Small intestine (tissue), 7 donors: ENCODE measurements around the gene VPS33B. TPM values are rescaled to one million over a fixed set of nuclear protein-coding genes. Genes with fewer than 3 reads are reported as not detected.

Source experiments
- DNase-seq, 2 donors: peaks; one replicate each; pipeline versions ENCODE4 v3.0.0 to v3.0.0-alpha.2; 2013
- FAIRE-seq: peaks from 2 replicates; lab custom pipeline; 2012; peaks lifted over from hg19 to GRCh38; lab: Jason Lieb, UNC
- H3K27ac ChIP-seq, 3 donors: one replicate each; pipeline ENCODE4 v1.5.1; 2013; ENCODE audit warnings: low read length in 2 of 3, mild to moderate bottlenecking in 2 of 3, control low read depth in 1 of 3, inconsistent platforms in 1 of 3, low read depth in 1 of 3, moderate library complexity in 1 of 3
- H3K27me3 ChIP-seq, 3 donors: one replicate each; pipeline ENCODE4 v1.6.1; 2013; ENCODE audit warnings: low read length in 3 of 3, inconsistent platforms in 1 of 3; ENCODE audit not compliant: control insufficient read depth in 3 of 3, insufficient read depth in 3 of 3
- H3K36me3 ChIP-seq, 3 donors: one replicate each; pipeline ENCODE4 v1.6.1; 2013; ENCODE audit warnings: low read length in 3 of 3, inconsistent platforms in 1 of 3, low read depth in 1 of 3, mild to moderate bottlenecking in 1 of 3, moderate library complexity in 1 of 3; ENCODE audit not compliant: control insufficient read depth in 3 of 3, insufficient read depth in 2 of 3
- H3K4me1 ChIP-seq, 3 donors: one replicate each; pipeline ENCODE4 v1.6.1; 2013; ENCODE audit warnings: low read length in 2 of 3, inconsistent platforms in 1 of 3, low read depth in 1 of 3, mild to moderate bottlenecking in 1 of 3, moderate library complexity in 1 of 3; ENCODE audit not compliant: control insufficient read depth in 3 of 3, insufficient read depth in 2 of 3
- H3K4me3 ChIP-seq, 3 donors: one replicate each; pipeline ENCODE4 v1.5.1; 2013; ENCODE audit warnings: low read length in 3 of 3, control low read depth in 1 of 3, inconsistent platforms in 1 of 3, low read depth in 1 of 3, mild to moderate bottlenecking in 1 of 3, moderate library complexity in 1 of 3
- H3K9me3 ChIP-seq, 2 donors: one replicate each; pipeline ENCODE4 v1.6.1; 2013; ENCODE audit warnings: low read depth in 1 of 2, low read length in 1 of 2; ENCODE audit not compliant: control insufficient read depth in 2 of 2, insufficient read depth in 1 of 2
- WGBS, 3 donors: extraction: QIAGEN DNeasy Blood & Tissue Kit; methylation state at CpG; one replicate each; pipeline ENCODE4 v1.1.7; 2013; 5-methylcytosine and 5-hydroxymethylcytosine counted together
- polyA plus RNA-seq, 4 donors: library from polyadenylated mRNA; stranded (reverse) in 3 of 4; unstranded in 1 of 4; fragments of 200-250 nt in 3 of 4; fragments of 120-200 nt in 1 of 4; gene quantifications; one replicate each; pipeline versions ENCODE4 v1.2.1 to v1.2.3, GENCODE V29; 2013
- donor health status: healthy with polysubstance abuse.
- donor health status: control.
- donor health status: control.
- donor health status: Bipolar disorder and iron deficiency.
- donor health status: healthy.

The VPS33B gene
- polyA plus RNA-seq, 4 donors, result 10.7 to 18.6 (median 16.5) TPM

DNA sequence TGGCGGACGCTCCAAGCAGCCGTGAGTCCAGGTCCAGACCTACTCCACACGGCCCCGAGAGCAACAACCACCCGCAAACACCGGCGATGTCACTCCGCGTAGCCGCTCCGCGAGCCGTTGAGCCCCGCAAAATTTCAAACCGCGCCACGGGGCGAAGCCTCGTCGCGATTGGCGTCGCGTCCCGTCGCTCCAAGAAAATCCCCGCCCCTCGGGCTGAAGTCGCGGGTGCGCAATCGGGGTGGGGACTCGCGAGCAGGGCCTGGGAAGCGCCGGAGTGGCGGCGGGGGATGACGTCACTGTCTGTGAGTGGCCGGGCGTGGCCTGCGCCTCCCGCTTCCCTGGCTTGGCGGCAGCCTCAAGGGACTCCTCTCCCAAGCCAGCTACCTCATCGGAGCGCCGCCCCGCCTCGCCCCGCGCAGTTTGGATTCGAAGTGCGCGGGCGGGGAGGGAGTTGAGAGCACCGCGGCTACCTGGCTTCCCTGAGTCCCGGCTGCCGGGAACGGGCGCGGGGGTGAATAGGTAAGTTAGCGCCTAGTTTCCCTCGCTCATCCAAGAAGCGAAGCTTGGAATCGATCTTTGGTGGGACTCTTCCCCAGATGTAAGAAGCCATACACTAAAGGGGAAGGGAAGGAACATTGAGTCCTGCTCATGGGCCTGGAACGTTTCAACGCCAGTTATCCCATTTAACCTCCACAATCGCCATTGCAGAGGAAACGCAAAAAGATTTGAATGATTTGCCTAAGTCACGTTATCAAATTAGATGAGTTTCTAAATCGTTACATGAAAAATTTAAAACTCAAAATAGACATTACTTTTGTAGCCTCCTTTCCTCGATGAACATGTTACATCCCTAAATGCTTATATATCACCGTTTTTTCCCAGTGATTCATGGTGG is 27.7 kb downstream of the VPS33B start, which contains the start of gene PRC1:
TSS of gene PRC1 (minus strand) at position 119 of the 895 bp plus-strand sequence. CDS start at position 1, 118 bp downstream.
- H3K4me1 ChIP-seq, result no peaks in the 10 kb centered on the region
- H3K27ac ChIP-seq, result peak within 1 kb of the TSS; percentile 71 to 94 (median 89)
- DNase-seq (peak; percentile 99 to 100), FAIRE-seq (no peak)
- no peaks in the 10 kb centered on the region for H3K27me3 ChIP-seq
- WGBS, 3 donors, result 0 to 1% (median 1%) methylated on average over 63 to 75 of the region's 75 CpGs
- H3K36me3 ChIP-seq, result peaks cover 2 to 17% (median 6%) of the 10 kb centered on the region in 3 donors
- peak within 1 kb of the TSS; percentile 91 to 99 (median 97) for H3K4me3 ChIP-seq
- H3K9me3 ChIP-seq, result no peaks in the 10 kb centered on the region

GRCh38 chr15:90994059-90994416 is 28.4 kb downstream of the VPS33B start:
- no peaks in the 10 kb centered on the region for H3K4me1 ChIP-seq
- H3K36me3 ChIP-seq, result peaks cover 2 to 11% (median 5%) of the 10 kb centered on the region in 3 donors
- WGBS, 3 donors, result 0 to 1% (median 0%) methylated on average over 18 to 50 of the region's 50 CpGs
- no peaks in the 10 kb centered on the region for H3K27me3 ChIP-seq
- peak overlapping the region; percentile 91 to 99 (median 97) for H3K4me3 ChIP-seq
- FAIRE-seq (no peak), DNase-seq (no peak)
- peak overlapping the region; percentile 66 to 94 (median 82) for H3K27ac ChIP-seq
- H3K9me3 ChIP-seq, result no peaks in the 10 kb centered on the region

GRCh38 chr15:90991587-90992285 is 30.7 kb downstream of the VPS33B start:
- no peaks in the 10 kb centered on the region for H3K27me3 ChIP-seq
- DNase-seq (peak in 1 of 2 donors; percentile 11), FAIRE-seq (no peak)
- no peaks in the 10 kb centered on the region for H3K9me3 ChIP-seq
- H3K36me3 ChIP-seq, result peaks cover 0 to 3% (median 0%) of the 10 kb centered on the region in 3 donors
- no peak overlapping the region for H3K4me3 ChIP-seq
- no peak overlapping the region for H3K27ac ChIP-seq
- peaks cover 0 to 9% (median 5%) of the 10 kb centered on the region in 3 donors for H3K4me1 ChIP-seq
- 86 to 92% (median 86%) methylated on average over 6 of the region's 6 CpGs for whole genome bisulfite sequencing, 3 donors

DNA sequence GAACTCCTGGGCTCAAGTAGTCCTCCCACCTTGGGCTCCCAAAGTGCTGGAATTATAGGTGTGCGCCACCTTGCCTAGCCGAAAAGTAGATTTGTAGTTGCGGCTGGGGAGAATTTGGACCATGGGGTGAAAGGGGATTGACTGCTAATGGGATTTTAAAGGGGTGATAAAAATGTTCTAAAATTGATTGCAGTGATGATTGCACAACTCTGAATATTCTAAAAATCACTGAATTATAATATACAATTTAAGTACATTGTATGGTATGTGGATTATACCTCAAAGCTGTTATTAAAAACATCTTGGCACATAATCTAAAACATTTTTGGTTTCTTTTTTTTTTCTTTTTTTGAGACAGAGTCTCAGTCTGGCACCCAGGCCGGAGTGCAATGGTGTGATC is 31.9 kb downstream of the VPS33B start:
- peaks cover 0 to 9% (median 5%) of the 10 kb centered on the region in 3 donors for H3K4me1 ChIP-seq
- no peaks in the 10 kb centered on the region for H3K9me3 ChIP-seq
- no peak for DNase-seq
- no peak overlapping the region for H3K27ac ChIP-seq
- no peaks in the 10 kb centered on the region for H3K27me3 ChIP-seq
- H3K4me3 ChIP-seq, result no peak overlapping the region
- peaks cover 0 to 3% (median 0%) of the 10 kb centered on the region in 3 donors for H3K36me3 ChIP-seq
- 97 to 99% (median 97%) methylated on average over 4 of the region's 4 CpGs for WGBS, 3 donors
- FAIRE-seq, result no peak

- FAIRE-seq (no peak), DNase-seq (no peak)
- Histone ChIP-seq H3K9me3 (no peaks in the 10 kb centered on the region), H3K4me1 (peaks cover 0 to 9% (median 5%) of the 10 kb centered on the region in 3 donors), H3K36me3 (peaks cover 0 to 3% (median 0%) of the 10 kb centered on the region in 3 donors), H3K4me3 (no peak overlapping the region), H3K27ac (no peak overlapping the region), H3K27me3 (no peaks in the 10 kb centered on the region)
- WGBS, 3 donors, result 87 to 97% (median 88%) methylated on average over 7 of the region's 7 CpGs
These were observed 33.2 kb downstream of the VPS33B start for GRCh38 chr15:90989040-90989768.

DNA sequence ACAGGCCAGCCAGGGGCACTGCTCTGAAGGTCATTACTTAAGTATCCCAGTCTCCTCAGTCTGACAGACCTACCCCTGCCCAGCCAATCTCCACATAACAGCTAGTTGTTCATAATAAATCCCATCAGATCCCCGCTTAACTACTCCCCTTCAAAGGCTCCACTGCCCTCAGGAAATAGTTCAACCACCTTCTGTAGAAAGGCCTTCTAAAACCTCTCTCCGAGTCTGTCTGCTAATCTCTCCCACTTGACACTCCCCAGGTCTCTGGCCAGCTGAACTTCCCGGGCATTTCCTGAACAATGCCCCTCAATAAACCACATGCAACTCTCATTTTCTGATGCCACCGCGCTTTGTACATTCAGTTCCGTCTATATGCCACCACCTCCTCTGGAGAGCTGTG is 34.1 kb downstream of the VPS33B start:
- H3K9me3 ChIP-seq, result no peaks in the 10 kb centered on the region
- FAIRE-seq (no peak), DNase-seq (peak; percentile 32 to 41)
- H3K4me1 ChIP-seq, result peaks cover 0 to 9% (median 5%) of the 10 kb centered on the region in 3 donors
- H3K27me3 ChIP-seq, result no peaks in the 10 kb centered on the region
- peak overlapping the region in 2 of 3 donors; percentile 3 to 43 for H3K27ac ChIP-seq
- peaks cover 0 to 5% (median 4%) of the 10 kb centered on the region in 3 donors for H3K36me3 ChIP-seq
- WGBS, 3 donors, result 36 to 49% (median 47%) methylated on average over 6 of the region's 6 CpGs
- no peak overlapping the region for H3K4me3 ChIP-seq

- Histone ChIP-seq H3K9me3 (no peaks in the 10 kb centered on the region), H3K27ac (no peak overlapping the region), H3K4me3 (no peak overlapping the region), H3K4me1 (peaks cover 0 to 9% (median 5%) of the 10 kb centered on the region in 3 donors), H3K27me3 (no peaks in the 10 kb centered on the region), H3K36me3 (peaks cover 0 to 5% (median 4%) of the 10 kb centered on the region in 3 donors)
- DNase-seq, result peak in 1 of 2 donors; percentile 21
- FAIRE-seq, result no peak
- 62 to 68% (median 67%) methylated on average over 7 of the region's 7 CpGs for WGBS, 3 donors
These were observed 34.7 kb downstream of the VPS33B start for GRCh38 chr15:90987561-90988141.
